Body of pancreas (tissue), 4 donors: Measurements from ENCODE around the gene FADS6. TPM values are rescaled to one million over a fixed set of nuclear protein-coding genes. Genes with fewer than 3 reads are reported as not detected.

ENCODE experiments used
- ATAC-seq: fragments of 150-250 bp; one replicate; pipeline ENCODE4 v1.9.1; 2016
- DNase-seq, 4 donors: peaks; one replicate each; pipeline ENCODE4 v3.0.0-alpha.2; 2019
- H3K27ac ChIP-seq, 4 donors: fragments of 200-600 bp; sonication (generic); 1 replicate in 3 of 4; 2 replicates in 1 of 4; pipeline versions ENCODE4 v1.5.1 to v1.6.1; 2016 to 2019; ENCODE audit warnings: mild to moderate bottlenecking in 1 of 4, mixed read lengths in 1 of 4, moderate library complexity in 1 of 4
- H3K27me3 ChIP-seq, 2 donors: fragments of 200-600 bp; sonication (generic); one replicate each; pipeline ENCODE4 v1.6.0; 2016; ENCODE audit warnings: mild to moderate bottlenecking in 1 of 2
- H3K36me3 ChIP-seq, 2 donors: fragments of 200-600 bp; sonication (generic); replicated peaks in 1 of 2; 2 replicates each; pipeline ENCODE4 v1.5.1; 2016; ENCODE audit warnings: low read depth in 2 of 2; ENCODE audit not compliant: insufficient read depth in 1 of 2
- H3K4me1 ChIP-seq: fragments of 200-600 bp; sonication (generic); one replicate; pipeline ENCODE4 v1.6.0; 2016
- H3K4me3 ChIP-seq, 2 donors: fragments of 200-600 bp; sonication (generic); 1 replicate in 1 of 2; 2 replicates in 1 of 2; pipeline ENCODE4 v1.5.1; 2016 to 2019
- H3K9me3 ChIP-seq, 3 donors: fragments of 200-600 bp; sonication (generic); 1 replicate in 2 of 3; 2 replicates in 1 of 3; pipeline ENCODE4 v1.5.1; 2016
- POLR2A ChIP-seq, 3 donors: fragments of 450-650 bp; IDR thresholded peaks; one replicate each; pipeline ENCODE4 v1.6.1; 2016; ENCODE audit warnings: antibody characterized with exemption in 3 of 3, mild to moderate bottlenecking in 2 of 3
- WGBS, 2 donors: methylation state at CpG; one replicate each; pipeline ENCODE4 v1.1.5; 2017; 5-methylcytosine and 5-hydroxymethylcytosine counted together
- intact Hi-C: fragments of 100-400 bp; cut with DNase I; formaldehyde crosslinking; loops from one replicate; pipeline ENCODE4 v1.15.1; 2023
- total RNA-seq, 2 donors: library from RNA; depleted of rRNA; stranded (reverse); fragments of >200 nt; gene quantifications; one replicate each; pipeline ENCODE4 v1.1.0, GENCODE V29; 2016
- TF ChIP-seq, protein P1 (sequence below), 7 experiments: fragments of 450-650 bp in 4 of 7; fragments of 200-600 bp in 3 of 7; sonication (generic) in 3 of 7; IDR thresholded peaks; one replicate each; pipeline ENCODE4 v1.5.1; 2016 to 2019; ENCODE audit warnings: antibody characterized with exemption in 7 of 7

Gene FADS6
- total RNA-seq, 2 donors from 2014 or later = not detected

DNA sequence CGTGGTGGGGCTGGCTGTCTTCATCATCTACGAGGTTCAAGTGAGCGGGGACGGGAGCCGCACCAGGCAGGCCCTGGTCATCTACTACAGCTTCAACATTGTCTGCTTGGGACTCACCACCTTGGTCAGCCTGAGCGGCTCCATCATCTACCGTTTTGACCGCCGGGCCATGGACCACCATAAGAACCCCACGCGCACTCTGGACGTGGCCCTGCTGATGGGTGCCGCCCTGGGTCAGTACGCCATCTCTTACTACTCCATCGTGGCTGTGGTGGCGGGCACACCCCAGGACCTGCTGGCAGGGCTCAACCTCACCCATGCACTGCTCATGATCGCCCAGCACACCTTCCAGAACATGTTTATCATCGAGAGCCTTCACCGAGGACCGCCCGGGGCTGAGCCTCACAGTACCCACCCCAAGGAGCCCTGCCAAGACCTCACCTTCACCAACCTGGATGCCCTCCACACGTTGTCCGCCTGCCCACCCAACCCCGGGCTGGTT lies 37.2 kb upstream of the FADS6 start:
- DNase-seq (no peak), ATAC-seq (no peak)
- H3K4me1 ChIP-seq = peaks cover 4% of the 10 kb centered on the region
- no peak overlapping the region for H3K4me3 ChIP-seq
- H3K36me3 ChIP-seq = no peaks in the 10 kb centered on the region
- intact Hi-C loops = no loop called here
- no peak for TF ChIP-seq POLR2A (IDR thresholded peaks at IDR 0.05)
- TF ChIP-seq, protein P1, sequence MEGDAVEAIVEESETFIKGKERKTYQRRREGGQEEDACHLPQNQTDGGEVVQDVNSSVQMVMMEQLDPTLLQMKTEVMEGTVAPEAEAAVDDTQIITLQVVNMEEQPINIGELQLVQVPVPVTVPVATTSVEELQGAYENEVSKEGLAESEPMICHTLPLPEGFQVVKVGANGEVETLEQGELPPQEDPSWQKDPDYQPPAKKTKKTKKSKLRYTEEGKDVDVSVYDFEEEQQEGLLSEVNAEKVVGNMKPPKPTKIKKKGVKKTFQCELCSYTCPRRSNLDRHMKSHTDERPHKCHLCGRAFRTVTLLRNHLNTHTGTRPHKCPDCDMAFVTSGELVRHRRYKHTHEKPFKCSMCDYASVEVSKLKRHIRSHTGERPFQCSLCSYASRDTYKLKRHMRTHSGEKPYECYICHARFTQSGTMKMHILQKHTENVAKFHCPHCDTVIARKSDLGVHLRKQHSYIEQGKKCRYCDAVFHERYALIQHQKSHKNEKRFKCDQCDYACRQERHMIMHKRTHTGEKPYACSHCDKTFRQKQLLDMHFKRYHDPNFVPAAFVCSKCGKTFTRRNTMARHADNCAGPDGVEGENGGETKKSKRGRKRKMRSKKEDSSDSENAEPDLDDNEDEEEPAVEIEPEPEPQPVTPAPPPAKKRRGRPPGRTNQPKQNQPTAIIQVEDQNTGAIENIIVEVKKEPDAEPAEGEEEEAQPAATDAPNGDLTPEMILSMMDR (IDR thresholded peaks at IDR 0.05) = no peak
- 82 to 87% methylated on average over 7 to 24 of the region's 24 CpGs for WGBS, 2 donors
- H3K9me3 ChIP-seq = no peaks in the 10 kb centered on the region
- H3K27me3 ChIP-seq = peaks cover 0 to 3% of the 10 kb centered on the region in 2 donors
- H3K27ac ChIP-seq = no peak overlapping the region

DNA sequence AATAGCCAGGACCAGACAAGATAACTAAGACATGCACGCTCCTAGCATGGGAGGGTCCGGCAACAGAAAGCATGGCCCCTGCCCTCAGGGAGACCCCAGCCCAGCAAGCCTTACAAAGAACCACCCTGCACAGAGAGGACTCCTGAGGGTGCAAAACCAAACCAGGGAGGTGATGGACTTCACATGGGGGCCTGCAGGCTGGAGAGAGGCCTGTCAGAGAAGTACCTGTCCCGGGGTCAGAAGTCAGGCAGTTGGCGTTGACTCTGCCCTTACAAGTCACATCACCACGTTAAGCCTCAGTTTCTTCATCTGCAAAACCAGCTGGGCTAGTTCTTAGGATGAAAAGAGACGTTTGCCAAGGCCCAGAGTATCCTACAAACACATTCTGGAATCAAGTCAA lies 35.4 kb upstream of the FADS6 start:
- H3K9me3 ChIP-seq = no peaks in the 10 kb centered on the region
- no peak overlapping the region for H3K4me3 ChIP-seq
- TF ChIP-seq, protein P1 (IDR thresholded peaks at IDR 0.05) = no peak
- no peak for TF ChIP-seq POLR2A (IDR thresholded peaks at IDR 0.05)
- ATAC-seq (no peak), DNase-seq (no peak)
- peaks cover 0 to 7% of the 10 kb centered on the region in 2 donors for H3K27me3 ChIP-seq
- WGBS, 2 donors = 65 to 72% methylated on average over 6 of the region's 6 CpGs
- intact Hi-C loops = no loop called here
- no peak overlapping the region for H3K27ac ChIP-seq
- H3K36me3 ChIP-seq = no peaks in the 10 kb centered on the region
- peaks cover 10% of the 10 kb centered on the region for H3K4me1 ChIP-seq

DNA sequence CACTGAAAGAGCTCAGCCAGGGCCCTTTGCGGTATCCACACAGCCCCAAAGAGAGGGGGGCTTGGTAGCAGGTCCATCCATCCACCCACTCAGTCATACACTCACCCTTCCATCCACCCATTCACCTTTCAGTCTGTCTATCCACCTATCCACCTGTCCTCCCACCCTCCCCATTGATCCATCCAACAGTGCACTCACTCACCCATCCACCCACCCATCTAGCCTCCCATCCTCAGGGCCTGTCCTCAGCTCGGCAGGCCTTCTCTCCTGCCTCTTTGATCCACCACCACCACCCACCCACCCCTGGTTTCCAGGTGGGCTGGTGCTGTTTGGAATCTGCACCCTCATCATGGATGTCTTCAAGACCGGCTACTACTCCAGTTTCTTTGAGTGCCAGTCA lies 31.8 kb upstream of the FADS6 start:
- Histone ChIP-seq H3K9me3 (no peaks in the 10 kb centered on the region), H3K36me3 (no peaks in the 10 kb centered on the region), H3K27ac (no peak overlapping the region), H3K27me3 (peaks cover 0 to 13% of the 10 kb centered on the region in 2 donors), H3K4me3 (no peak overlapping the region), H3K4me1 (peaks cover 28% of the 10 kb centered on the region)
- no peak for DNase-seq
- WGBS, 2 donors = 69% methylated on average over 3 of the region's 3 CpGs
- intact Hi-C loops = no loop called here
- TF ChIP-seq POLR2A (IDR thresholded peaks at IDR 0.05) = no peak
- TF ChIP-seq, protein P1 (IDR thresholded peaks at IDR 0.05) = no peak
- ATAC-seq = no peak

DNA sequence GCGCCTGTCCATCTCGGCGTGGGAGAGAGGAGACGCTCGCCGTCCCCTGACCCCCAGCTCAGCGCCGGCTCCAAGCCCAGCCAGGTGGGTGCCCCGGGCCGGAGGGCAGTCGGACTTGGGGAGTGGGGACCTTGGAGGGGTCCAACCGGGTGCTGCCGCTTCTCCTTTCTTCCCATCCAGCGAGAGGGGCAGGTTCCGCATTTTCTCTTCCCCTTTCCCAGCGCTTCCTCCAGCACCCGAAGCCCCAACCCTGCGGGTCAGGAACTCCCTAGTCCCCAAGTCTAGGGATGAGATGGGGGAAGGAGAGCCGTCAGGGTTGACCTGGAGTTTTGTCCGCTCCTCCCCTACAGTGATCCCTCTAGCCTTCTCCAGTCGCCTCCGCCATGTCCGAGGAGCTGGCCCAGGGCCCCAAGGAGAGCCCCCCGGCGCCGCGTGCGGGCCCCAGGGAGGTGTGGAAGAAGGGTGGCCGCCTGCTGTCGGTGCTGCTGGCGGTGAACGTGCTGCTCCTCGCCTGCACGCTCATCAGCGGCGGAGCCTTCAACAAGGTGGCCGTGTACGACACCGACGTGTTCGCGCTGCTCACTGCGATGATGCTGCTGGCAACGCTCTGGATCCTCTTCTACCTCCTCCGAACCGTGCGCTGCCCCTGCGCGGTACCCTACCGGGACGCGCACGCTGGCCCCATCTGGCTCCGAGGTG lies 31.0 kb upstream of the FADS6 start, which contains the start of gene OTOP2:
OTOP2 (plus strand) TSS at position 24 of the 699 bp plus-strand sequence; CDS start at position 384, 360 bp downstream.
- H3K27ac ChIP-seq = no peak within 1 kb of the TSS
- peaks cover 0 to 13% of the 10 kb centered on the region in 2 donors for H3K27me3 ChIP-seq
- H3K9me3 ChIP-seq = no peaks in the 10 kb centered on the region
- no peak for TF ChIP-seq POLR2A (IDR thresholded peaks at IDR 0.05)
- TF ChIP-seq, protein P1 (IDR thresholded peaks at IDR 0.05) = no peak
- H3K4me3 ChIP-seq = no peak within 1 kb of the TSS
- peaks cover 28% of the 10 kb centered on the region for H3K4me1 ChIP-seq
- no peaks in the 10 kb centered on the region for H3K36me3 ChIP-seq
- 3 to 8% methylated on average over 29 to 54 of the region's 54 CpGs for WGBS, 2 donors
- DNase-seq (peak in 1 of 4 donors; percentile 43), ATAC-seq (no peak)
- intact Hi-C loops = no loop called here
